ENCODE data around the gene TUBGCP2. TPM values are rescaled to one million over a fixed set of nuclear protein-coding genes. Genes with fewer than 3 reads are reported as not detected.
"Not testable (repeated sequence)": the region's sequence is repeated elsewhere in the genome, so short reads cannot be mapped to it uniquely, and the experiment has no call there.

Gene TUBGCP2
- polyA plus RNA-seq, 4 donors = 59.3 to 66.0 (median 62.4) TPM

GRCh38 chr10:133249975-133250754, 58.5 kb downstream of the TUBGCP2 start:
- DNase-seq (ENCODE audit: low read depth in 4 of 4, low spot score in 3 of 4) = no peak

GRCh38 chr10:133249094-133249780, 59.4 kb downstream of the TUBGCP2 start:
- no peak for DNase-seq (ENCODE audit: low read depth in 4 of 4, low spot score in 3 of 4)

GRCh38 chr10:133248334-133248715, 60.3 kb downstream of the TUBGCP2 start:
- no peak for DNase-seq (ENCODE audit: low read depth in 4 of 4, low spot score in 3 of 4)

GRCh38 chr10:133247681-133248333, 60.9 kb downstream of the TUBGCP2 start:
- no peak for DNase-seq (ENCODE audit: low read depth in 4 of 4, low spot score in 3 of 4)

GRCh38 chr10:133246236-133246626, 62.4 kb downstream of the TUBGCP2 start:
- no peak for DNase-seq (ENCODE audit: low read depth in 4 of 4, low spot score in 3 of 4)

GRCh38 chr10:133245439-133246235, 63.0 kb downstream of the TUBGCP2 start:
- no peak for DNase-seq (ENCODE audit: low read depth in 4 of 4, low spot score in 3 of 4)

- DNase-seq (ENCODE audit: low read depth in 4 of 4, low spot score in 3 of 4) = no peak
Measured at GRCh38 chr10:133243593-133243992, 65.1 kb downstream of the TUBGCP2 start.

GRCh38 chr10:133242611-133243356, 65.9 kb downstream of the TUBGCP2 start:
- no peak for DNase-seq (ENCODE audit: low read depth in 4 of 4, low spot score in 3 of 4)

GRCh38 chr10:133241501-133242205, 67.0 kb downstream of the TUBGCP2 start:
- no peak for DNase-seq (ENCODE audit: low read depth in 4 of 4, low spot score in 3 of 4)

- DNase-seq (ENCODE audit: low read depth in 4 of 4, low spot score in 3 of 4) = no peak
Measured at GRCh38 chr10:133239990-133240389, 68.7 kb downstream of the TUBGCP2 start.

- DNase-seq (ENCODE audit: low read depth in 4 of 4, low spot score in 3 of 4) = no peak
Measured at GRCh38 chr10:133238466-133238804, 70.2 kb downstream of the TUBGCP2 start.

- no peak for DNase-seq (ENCODE audit: low read depth in 4 of 4, low spot score in 3 of 4)
Measured at GRCh38 chr10:133237588-133238465, 70.8 kb downstream of the TUBGCP2 start, which contains the start of gene VENTX. TSS of gene VENTX (plus strand) at chr10:133237855. CDS start at chr10:133237915, 60 bp downstream.

- DNase-seq (ENCODE audit: low read depth in 4 of 4, low spot score in 3 of 4) = no peak
Measured at GRCh38 chr10:133237241-133237587, 71.5 kb downstream of the TUBGCP2 start.

GRCh38 chr10:133236401-133237240, 72.1 kb downstream of the TUBGCP2 start:
- no peak for DNase-seq (ENCODE audit: low read depth in 4 of 4, low spot score in 3 of 4)

GRCh38 chr10:133235932-133236331, 72.7 kb downstream of the TUBGCP2 start:
- DNase-seq (ENCODE audit: low read depth in 4 of 4, low spot score in 3 of 4) = no peak

- DNase-seq (ENCODE audit: low read depth in 4 of 4, low spot score in 3 of 4) = no peak
Measured at GRCh38 chr10:133235265-133235855, 73.3 kb downstream of the TUBGCP2 start.

- DNase-seq (ENCODE audit: low read depth in 4 of 4, low spot score in 3 of 4) = not testable (repeated sequence)
Measured at GRCh38 chr10:133234796-133235195, 73.9 kb downstream of the TUBGCP2 start.

Data from right renal pelvis (tissue), 4 donors.